Measurements from ENCODE around the gene CPNE7. TPM values are rescaled to one million over a fixed set of nuclear protein-coding genes. Genes with fewer than 3 reads are reported as not detected.
A peak's percentile ranks its signal among the peaks of the same experiment; 100 is the strongest.

CPNE7 gene
- total RNA-seq, 1 donor from 2014 or later = 21.1 TPM

DNA sequence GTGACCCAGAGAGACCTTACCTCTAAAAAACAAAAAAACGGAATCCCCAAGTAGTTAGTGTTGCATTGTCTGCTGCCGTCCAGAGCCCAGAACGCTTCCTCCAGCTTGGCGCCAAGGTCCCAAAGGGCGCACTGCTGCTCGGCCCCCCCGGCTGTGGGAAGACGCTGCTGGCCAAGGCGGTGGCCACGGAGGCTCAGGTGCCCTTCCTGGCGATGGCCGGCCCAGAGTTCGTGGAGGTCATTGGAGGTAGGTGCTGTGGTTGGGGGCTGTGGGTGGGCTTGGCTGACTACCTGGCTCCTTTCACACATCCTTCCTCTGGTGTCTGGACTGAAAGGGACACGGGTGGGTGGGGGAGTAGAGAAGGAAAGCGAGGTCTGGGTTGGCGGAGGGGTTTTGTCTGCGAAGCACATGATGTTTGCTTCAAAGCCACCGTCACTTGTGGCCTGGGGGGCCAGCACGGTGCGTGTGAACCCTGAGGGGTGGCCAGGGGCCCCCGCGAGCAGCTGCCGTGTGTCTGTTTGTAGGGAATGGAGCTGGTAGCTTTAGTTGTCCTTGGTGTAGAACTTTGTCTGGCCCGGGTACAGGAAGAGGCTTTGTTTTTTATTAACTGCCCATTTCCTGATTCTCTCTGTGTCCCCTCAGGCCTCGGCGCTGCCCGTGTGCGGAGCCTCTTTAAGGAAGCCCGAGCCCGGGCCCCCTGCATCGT lies 43.6 kb upstream of the CPNE7 start:
- H3K9me3 Mint-ChIP-seq = no peaks in the 10 kb centered on the region
- H3K4me2 ChIP-seq = no peak overlapping the region
- no peaks in the 10 kb centered on the region for H3K27me3 ChIP-seq
- no peak overlapping the region for H3K4me3 Mint-ChIP-seq
- no peak overlapping the region for H3K27ac ChIP-seq
- TF ChIP-seq, protein P1, sequence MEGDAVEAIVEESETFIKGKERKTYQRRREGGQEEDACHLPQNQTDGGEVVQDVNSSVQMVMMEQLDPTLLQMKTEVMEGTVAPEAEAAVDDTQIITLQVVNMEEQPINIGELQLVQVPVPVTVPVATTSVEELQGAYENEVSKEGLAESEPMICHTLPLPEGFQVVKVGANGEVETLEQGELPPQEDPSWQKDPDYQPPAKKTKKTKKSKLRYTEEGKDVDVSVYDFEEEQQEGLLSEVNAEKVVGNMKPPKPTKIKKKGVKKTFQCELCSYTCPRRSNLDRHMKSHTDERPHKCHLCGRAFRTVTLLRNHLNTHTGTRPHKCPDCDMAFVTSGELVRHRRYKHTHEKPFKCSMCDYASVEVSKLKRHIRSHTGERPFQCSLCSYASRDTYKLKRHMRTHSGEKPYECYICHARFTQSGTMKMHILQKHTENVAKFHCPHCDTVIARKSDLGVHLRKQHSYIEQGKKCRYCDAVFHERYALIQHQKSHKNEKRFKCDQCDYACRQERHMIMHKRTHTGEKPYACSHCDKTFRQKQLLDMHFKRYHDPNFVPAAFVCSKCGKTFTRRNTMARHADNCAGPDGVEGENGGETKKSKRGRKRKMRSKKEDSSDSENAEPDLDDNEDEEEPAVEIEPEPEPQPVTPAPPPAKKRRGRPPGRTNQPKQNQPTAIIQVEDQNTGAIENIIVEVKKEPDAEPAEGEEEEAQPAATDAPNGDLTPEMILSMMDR (IDR thresholded peaks at IDR 0.05) = no peak
- TF ChIP-seq EZH2 (IDR thresholded peaks at IDR 0.05) (no peak), EZH2phosphoT487 (IDR thresholded peaks at IDR 0.05) (no peak)
- no peaks in the 10 kb centered on the region for H3K27me3 Mint-ChIP-seq (ENCODE audit: insufficient read depth, low read depth)
- H3F3A ChIP-seq (ENCODE audit: low read depth) = no peaks in the 10 kb centered on the region
- H3K4me3 ChIP-seq = no peak overlapping the region
- no peak overlapping the region for H2AFZ ChIP-seq (replicated peaks)
- no peaks in the 10 kb centered on the region for H3K4me1 Mint-ChIP-seq
- H3K9me3 ChIP-seq (ENCODE audit: low read depth) = no peaks in the 10 kb centered on the region
- no peak for DNase-seq (ENCODE audit: low spot score)
- H3K9ac ChIP-seq = no peak overlapping the region
- no peaks in the 10 kb centered on the region for H3K4me1 ChIP-seq
- H4K20me1 ChIP-seq (ENCODE audit: low read depth) = no peaks in the 10 kb centered on the region
- no peaks in the 10 kb centered on the region for H3K79me2 ChIP-seq (ENCODE audit: low read depth)
- H3K36me3 Mint-ChIP-seq = peaks cover 41% of the 10 kb centered on the region
- H3K27ac Mint-ChIP-seq = no peak overlapping the region
- no peaks in the 10 kb centered on the region for H3K36me3 ChIP-seq

DNA sequence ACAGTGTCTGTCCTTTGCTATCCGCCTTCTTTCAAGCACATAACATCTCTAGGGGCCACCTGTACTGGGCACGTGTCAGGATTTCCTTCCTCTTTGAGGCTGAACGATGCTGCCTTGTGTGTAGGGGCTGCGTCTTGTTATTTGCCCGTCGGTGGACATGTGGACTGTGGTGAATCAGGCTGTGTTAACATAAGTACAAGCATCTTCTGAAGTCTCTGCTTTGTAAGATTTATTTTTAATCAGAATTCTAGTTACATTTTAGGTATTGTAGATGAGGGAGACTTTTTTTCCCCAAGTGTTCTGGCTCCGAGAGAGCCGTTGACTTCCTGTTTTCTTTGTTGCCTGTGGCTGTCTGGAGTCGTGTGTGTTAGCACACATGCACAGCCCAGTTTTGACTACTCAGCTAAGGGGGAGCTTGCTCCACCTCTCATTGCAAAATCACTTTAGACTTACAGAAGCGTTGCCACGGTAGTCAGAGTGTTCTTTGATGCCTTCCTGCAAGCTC lies 41.3 kb upstream of the CPNE7 start:
- Mint-ChIP-seq H3K9me3 (no peaks in the 10 kb centered on the region), H3K36me3 (peaks cover 33% of the 10 kb centered on the region), H3K27ac (no peak overlapping the region), H3K4me3 (peak overlapping the region; percentile 2), H3K27me3 (ENCODE audit: insufficient read depth, low read depth) (no peaks in the 10 kb centered on the region), H3K4me1 (no peaks in the 10 kb centered on the region)
- no peaks in the 10 kb centered on the region for H3K9me3 ChIP-seq (ENCODE audit: low read depth)
- no peak for DNase-seq (ENCODE audit: low spot score)
- H3K4me3 ChIP-seq = no peak overlapping the region
- no peaks in the 10 kb centered on the region for H4K20me1 ChIP-seq (ENCODE audit: low read depth)
- no peaks in the 10 kb centered on the region for H3K4me1 ChIP-seq
- H3K4me2 ChIP-seq = no peak overlapping the region
- H3K79me2 ChIP-seq (ENCODE audit: low read depth) = no peaks in the 10 kb centered on the region
- H3F3A ChIP-seq (ENCODE audit: low read depth) = no peaks in the 10 kb centered on the region
- TF ChIP-seq, protein P1 (IDR thresholded peaks at IDR 0.05) = no peak
- H3K9ac ChIP-seq = no peak overlapping the region
- no peak overlapping the region for H3K27ac ChIP-seq
- no peak overlapping the region for H2AFZ ChIP-seq (replicated peaks)
- H3K36me3 ChIP-seq = no peaks in the 10 kb centered on the region
- no peaks in the 10 kb centered on the region for H3K27me3 ChIP-seq

GRCh38 chr16:89536371-89536770 lies 39.2 kb upstream of the CPNE7 start:
- H3K4me1 Mint-ChIP-seq = no peaks in the 10 kb centered on the region
- no peaks in the 10 kb centered on the region for H3K4me1 ChIP-seq
- H2AFZ ChIP-seq (replicated peaks) = no peak overlapping the region
- no peaks in the 10 kb centered on the region for H3K9me3 Mint-ChIP-seq
- H3K4me3 Mint-ChIP-seq = no peak overlapping the region
- DNase-seq (ENCODE audit: low spot score) = no peak
- H3K27me3 ChIP-seq = no peaks in the 10 kb centered on the region
- TF ChIP-seq, protein P1 (IDR thresholded peaks at IDR 0.05) = no peak
- no peak for TF ChIP-seq EZH2 (IDR thresholded peaks at IDR 0.05)
- TF ChIP-seq EZH2phosphoT487 (IDR thresholded peaks at IDR 0.05) = no peak
- peaks cover 35% of the 10 kb centered on the region for H3K36me3 Mint-ChIP-seq
- H3K4me3 ChIP-seq = no peak overlapping the region
- H3K9me3 ChIP-seq (ENCODE audit: low read depth) = no peaks in the 10 kb centered on the region
- H4K20me1 ChIP-seq (ENCODE audit: low read depth) = no peaks in the 10 kb centered on the region
- no peaks in the 10 kb centered on the region for H3F3A ChIP-seq (ENCODE audit: low read depth)
- H3K27ac ChIP-seq = no peak overlapping the region
- H3K79me2 ChIP-seq (ENCODE audit: low read depth) = no peaks in the 10 kb centered on the region
- H3K27ac Mint-ChIP-seq = no peak overlapping the region
- H3K9ac ChIP-seq = no peak overlapping the region
- H3K36me3 ChIP-seq = no peaks in the 10 kb centered on the region
- H3K27me3 Mint-ChIP-seq (ENCODE audit: insufficient read depth, low read depth) = no peaks in the 10 kb centered on the region
- no peak overlapping the region for H3K4me2 ChIP-seq
